Neutrophil (primary cell): Measurements from ENCODE around the gene RAB28.
"Not testable (repeated sequence)": the region's sequence is repeated elsewhere in the genome, so short reads cannot be mapped to it uniquely, and the experiment has no call there.

Experiments
- H3K27ac ChIP-seq: fragments of 200-600 bp; sonication (generic); 2 replicates; pipeline ENCODE4 v1.5.1; 2016; ENCODE audit warnings: mild to moderate bottlenecking, moderate library complexity
- H3K27me3 ChIP-seq: fragments of 200-600 bp; sonication (generic); 2 replicates; pipeline ENCODE4 v1.6.0; 2016; ENCODE audit warnings: mild to moderate bottlenecking
- H3K36me3 ChIP-seq: fragments of 200-600 bp; sonication (generic); 2 replicates; pipeline ENCODE4 v1.5.1; 2017
- H3K4me1 ChIP-seq, 2 experiments: fragments of 200-600 bp in 1 of 2; sonication (generic) in 1 of 2; 1 replicate in 1 of 2; 2 replicates in 1 of 2; pipeline versions ENCODE4 v1.5.1 to v1.6.1; 2013 to 2016; ENCODE audit warnings: low read depth in 1 of 2, low read length in 1 of 2, mild to moderate bottlenecking in 1 of 2, moderate library complexity in 1 of 2; ENCODE audit not compliant: control insufficient read depth in 1 of 2, insufficient read depth in 1 of 2
- H3K4me3 ChIP-seq, 2 experiments: fragments of 200-600 bp in 1 of 2; sonication (generic) in 1 of 2; 1 replicate in 1 of 2; 2 replicates in 1 of 2; pipeline ENCODE4 v1.5.1; 2013 to 2016; ENCODE audit warnings: low read depth in 1 of 2, low read length in 1 of 2, mild to moderate bottlenecking in 1 of 2, moderate library complexity in 1 of 2
- H3K9me3 ChIP-seq: fragments of 200-600 bp; sonication (generic); 2 replicates; pipeline ENCODE4 v1.5.1; 2016
- CTCF ChIP-seq: fragments of 200-600 bp; sonication (generic); IDR thresholded peaks from 2 replicates; pipeline ENCODE4 v1.5.1; 2016; ENCODE audit warnings: antibody characterized with exemption

The RAB28 gene

GRCh38 chr4:13427599-13428325 lies 56.4 kb downstream of the RAB28 start:
- no peaks in the 10 kb centered on the region for H3K4me1 ChIP-seq
- H3K27me3 ChIP-seq: no peaks in the 10 kb centered on the region
- H3K9me3 ChIP-seq: no peaks in the 10 kb centered on the region
- no peak for TF ChIP-seq CTCF
- no peak overlapping the region for H3K4me3 ChIP-seq
- H3K36me3 ChIP-seq: no peaks in the 10 kb centered on the region
- H3K27ac ChIP-seq: no peak overlapping the region

GRCh38 chr4:13415068-13415785 lies 68.9 kb downstream of the RAB28 start:
- H3K9me3 ChIP-seq: no peaks in the 10 kb centered on the region

GRCh38 chr4:13413729-13414437 lies 70.3 kb downstream of the RAB28 start:
- H3K4me3 ChIP-seq: no peak overlapping the region
- H3K36me3 ChIP-seq: no peaks in the 10 kb centered on the region
- TF ChIP-seq CTCF: no peak

More at GRCh38 chr4:13415068-13415785, 68.9 kb downstream of the RAB28 start:
- TF ChIP-seq CTCF: no peak
- Histone ChIP-seq H3K27ac (no peak overlapping the region), H3K36me3 (no peaks in the 10 kb centered on the region), H3K27me3 (no peaks in the 10 kb centered on the region), H3K4me3 (no peak overlapping the region), H3K4me1 (no peaks in the 10 kb centered on the region)

GRCh38 chr4:13411942-13412341 lies 72.2 kb downstream of the RAB28 start:
- H3K4me1 ChIP-seq: no peaks in the 10 kb centered on the region
- H3K4me3 ChIP-seq: no peak overlapping the region
- H3K27ac ChIP-seq: no peak overlapping the region
- no peaks in the 10 kb centered on the region for H3K36me3 ChIP-seq
- H3K9me3 ChIP-seq: no peaks in the 10 kb centered on the region
- no peaks in the 10 kb centered on the region for H3K27me3 ChIP-seq
- TF ChIP-seq CTCF: no peak

More at GRCh38 chr4:13413729-13414437, 70.3 kb downstream of the RAB28 start:
- no peak overlapping the region for H3K27ac ChIP-seq
- H3K27me3 ChIP-seq: no peaks in the 10 kb centered on the region
- H3K9me3 ChIP-seq: no peaks in the 10 kb centered on the region
- H3K4me1 ChIP-seq: no peaks in the 10 kb centered on the region

- Histone ChIP-seq H3K27me3 (no peaks in the 10 kb centered on the region), H3K4me3 (no peak overlapping the region), H3K4me1 (no peaks in the 10 kb centered on the region), H3K36me3 (no peaks in the 10 kb centered on the region), H3K27ac (no peak overlapping the region), H3K9me3 (no peaks in the 10 kb centered on the region)
- TF ChIP-seq CTCF: no peak
These were observed 74.8 kb downstream of the RAB28 start for GRCh38 chr4:13409324-13409723.

GRCh38 chr4:13406156-13406555 lies 78.0 kb downstream of the RAB28 start:
- H3K9me3 ChIP-seq, H3K4me1 ChIP-seq, H3K27ac ChIP-seq, H3K36me3 ChIP-seq, H3K4me3 ChIP-seq, H3K27me3 ChIP-seq: not testable (repeated sequence)
